Hepatocyte (in vitro differentiated cells): Measurements from ENCODE around the gene UBE2O. TPM values are rescaled to one million over a fixed set of nuclear protein-coding genes. Genes with fewer than 3 reads are reported as not detected.

Experiments used
- DNase-seq: peaks from one replicate; pipeline ENCODE4 v3.0.0-alpha.2; 2016; ENCODE audit warnings: low spot score
- H2AFZ ChIP-seq: fragments of 200-600 bp; sonication (generic); 2 replicates; pipeline ENCODE4 v1.6.0; 2016; ENCODE audit warnings: antibody characterized with exemption, mild to moderate bottlenecking
- H3K27ac ChIP-seq: fragments of 200-600 bp; sonication (generic); 2 replicates; pipeline ENCODE4 v1.5.1; 2016; ENCODE audit warnings: mild to moderate bottlenecking
- H3K27me3 ChIP-seq: fragments of 200-600 bp; sonication (generic); 2 replicates; pipeline ENCODE4 v1.6.1; 2016
- H3K36me3 ChIP-seq: fragments of 200-600 bp; sonication (generic); replicated peaks from 2 replicates; pipeline ENCODE4 v1.5.1; 2016; ENCODE audit warnings: low read depth; ENCODE audit not compliant: insufficient read depth
- H3K4me1 ChIP-seq: fragments of 200-600 bp; sonication (generic); 2 replicates; pipeline ENCODE4 v1.5.1; 2016; ENCODE audit warnings: mild to moderate bottlenecking, moderate library complexity; ENCODE audit not compliant: insufficient read depth
- H3K4me2 ChIP-seq: fragments of 200-600 bp; sonication (generic); 2 replicates; pipeline ENCODE4 v1.6.0; 2016
- H3K4me3 ChIP-seq: fragments of 200-600 bp; sonication (generic); 2 replicates; pipeline ENCODE4 v1.5.1; 2016; ENCODE audit warnings: mild to moderate bottlenecking
- H3K79me2 ChIP-seq: fragments of 200-600 bp; sonication (generic); 2 replicates; pipeline ENCODE4 v1.6.0; 2017; ENCODE audit warnings: mild to moderate bottlenecking
- H3K9me2 ChIP-seq: fragments of 200-600 bp; sonication (generic); replicated peaks from 2 replicates; pipeline ENCODE4 v1.6.0; 2017; ENCODE audit warnings: mild to moderate bottlenecking; ENCODE audit not compliant: insufficient read depth
- H3K9me3 ChIP-seq: fragments of 200-600 bp; sonication (generic); 2 replicates; pipeline ENCODE4 v1.5.1; 2016; ENCODE audit warnings: low read depth, mild to moderate bottlenecking
- H4K20me1 ChIP-seq: fragments of 200-600 bp; sonication (generic); 2 replicates; pipeline ENCODE4 v1.6.0; 2016; ENCODE audit warnings: mild to moderate bottlenecking; ENCODE audit not compliant: insufficient read depth, poor library complexity, severe bottlenecking
- EZH2 ChIP-seq: fragments of 200-600 bp; sonication (generic); IDR thresholded peaks from 2 replicates; pipeline ENCODE4 v1.6.1; 2016; ENCODE audit warnings: antibody characterized with exemption, mild to moderate bottlenecking, borderline replicate concordance
- EZH2phosphoT487 ChIP-seq: fragments of 200-600 bp; sonication (generic); IDR thresholded peaks from one replicate; pipeline ENCODE4 v1.6.1; 2018; ENCODE audit warnings: antibody characterized with exemption, mild to moderate bottlenecking, low read depth, moderate library complexity; ENCODE audit not compliant: unreplicated experiment, severe bottlenecking
- WGBS: methylation state at CpG from one replicate; pipeline ENCODE4 v1.1.6; 2016; ENCODE audit warnings: low lambda C conversion rate; ENCODE audit errors: missing lambda C conversion rate; 5-methylcytosine and 5-hydroxymethylcytosine counted together
- polyA plus RNA-seq: library from polyadenylated mRNA; unstranded; fragments of >200 nt; fragmentation: Nextera tagmentation; extraction: Ambion mirVana; gene quantifications from 2 replicates; pipeline ENCODE4 v1.2.1, GENCODE V29; 2016
- total RNA-seq: library from RNA; depleted of rRNA; stranded (reverse); fragments of >200 nt; gene quantifications from 2 replicates; pipeline ENCODE4 v1.2.3, GENCODE V29; 2014
- TF ChIP-seq, protein P1 (sequence below): fragments of 200-600 bp; sonication (generic); IDR thresholded peaks from 2 replicates; pipeline ENCODE4 v1.5.1; 2016; ENCODE audit warnings: antibody characterized with exemption, mild to moderate bottlenecking; ENCODE audit not compliant: poor library complexity

The UBE2O gene
- total and polyA plus RNA-seq, 2 experiments from 2014 or later, result 9.7 to 15.2 TPM

DNA sequence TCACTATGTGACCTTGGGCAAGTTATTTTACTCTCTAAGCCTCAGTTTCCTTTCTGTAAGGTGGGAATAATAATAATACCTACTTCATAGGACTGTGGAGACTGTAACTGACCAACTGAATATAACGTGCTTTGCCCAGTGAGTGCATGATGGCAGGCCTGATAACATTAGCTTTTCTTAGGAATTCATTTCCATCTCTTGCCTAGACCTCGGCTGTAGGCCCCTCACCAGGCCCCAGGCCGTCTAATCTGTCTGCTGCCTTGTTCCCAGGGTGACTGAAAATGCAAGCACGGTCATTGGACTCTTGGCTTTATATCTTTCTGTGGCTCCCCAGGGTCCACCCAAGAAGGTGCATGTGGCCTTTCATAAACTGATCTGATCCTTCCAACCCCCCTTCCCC, 6.7 kb upstream of the UBE2O start:
- H3K79me2 ChIP-seq, result no peaks in the 10 kb centered on the region
- H3K9me2 ChIP-seq, result no peaks in the 10 kb centered on the region
- H3K9me3 ChIP-seq, result no peaks in the 10 kb centered on the region
- no peak overlapping the region for H3K4me2 ChIP-seq
- H3K36me3 ChIP-seq, result no peaks in the 10 kb centered on the region
- no peaks in the 10 kb centered on the region for H3K27me3 ChIP-seq
- H3K4me1 ChIP-seq, result no peaks in the 10 kb centered on the region
- H3K27ac ChIP-seq, result no peak overlapping the region
- WGBS, result 75% methylated on average over 4 of the region's 4 CpGs
- TF ChIP-seq EZH2, result no peak
- no peak overlapping the region for H3K4me3 ChIP-seq
- no peak for DNase-seq
- no peak overlapping the region for H2AFZ ChIP-seq
- no peaks in the 10 kb centered on the region for H4K20me1 ChIP-seq

- no peak overlapping the region for H3K27ac ChIP-seq
- 44% methylated on average over 8 of the region's 9 CpGs for WGBS
- no peaks in the 10 kb centered on the region for H3K79me2 ChIP-seq
- no peaks in the 10 kb centered on the region for H3K9me3 ChIP-seq
- no peak overlapping the region for H3K4me3 ChIP-seq
- H3K4me1 ChIP-seq, result no peaks in the 10 kb centered on the region
- DNase-seq, result peak; percentile 69
- H3K4me2 ChIP-seq, result no peak overlapping the region
- no peaks in the 10 kb centered on the region for H4K20me1 ChIP-seq
- H3K36me3 ChIP-seq, result no peaks in the 10 kb centered on the region
- H2AFZ ChIP-seq, result no peak overlapping the region
- H3K9me2 ChIP-seq, result no peaks in the 10 kb centered on the region
- TF ChIP-seq EZH2phosphoT487 (no peak), EZH2 (no peak)
- TF ChIP-seq, protein P1, sequence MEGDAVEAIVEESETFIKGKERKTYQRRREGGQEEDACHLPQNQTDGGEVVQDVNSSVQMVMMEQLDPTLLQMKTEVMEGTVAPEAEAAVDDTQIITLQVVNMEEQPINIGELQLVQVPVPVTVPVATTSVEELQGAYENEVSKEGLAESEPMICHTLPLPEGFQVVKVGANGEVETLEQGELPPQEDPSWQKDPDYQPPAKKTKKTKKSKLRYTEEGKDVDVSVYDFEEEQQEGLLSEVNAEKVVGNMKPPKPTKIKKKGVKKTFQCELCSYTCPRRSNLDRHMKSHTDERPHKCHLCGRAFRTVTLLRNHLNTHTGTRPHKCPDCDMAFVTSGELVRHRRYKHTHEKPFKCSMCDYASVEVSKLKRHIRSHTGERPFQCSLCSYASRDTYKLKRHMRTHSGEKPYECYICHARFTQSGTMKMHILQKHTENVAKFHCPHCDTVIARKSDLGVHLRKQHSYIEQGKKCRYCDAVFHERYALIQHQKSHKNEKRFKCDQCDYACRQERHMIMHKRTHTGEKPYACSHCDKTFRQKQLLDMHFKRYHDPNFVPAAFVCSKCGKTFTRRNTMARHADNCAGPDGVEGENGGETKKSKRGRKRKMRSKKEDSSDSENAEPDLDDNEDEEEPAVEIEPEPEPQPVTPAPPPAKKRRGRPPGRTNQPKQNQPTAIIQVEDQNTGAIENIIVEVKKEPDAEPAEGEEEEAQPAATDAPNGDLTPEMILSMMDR, result peak; percentile 48
- H3K27me3 ChIP-seq, result no peaks in the 10 kb centered on the region
Measured at GRCh38 chr17:76458580-76459490, 5.9 kb upstream of the UBE2O start.

DNA sequence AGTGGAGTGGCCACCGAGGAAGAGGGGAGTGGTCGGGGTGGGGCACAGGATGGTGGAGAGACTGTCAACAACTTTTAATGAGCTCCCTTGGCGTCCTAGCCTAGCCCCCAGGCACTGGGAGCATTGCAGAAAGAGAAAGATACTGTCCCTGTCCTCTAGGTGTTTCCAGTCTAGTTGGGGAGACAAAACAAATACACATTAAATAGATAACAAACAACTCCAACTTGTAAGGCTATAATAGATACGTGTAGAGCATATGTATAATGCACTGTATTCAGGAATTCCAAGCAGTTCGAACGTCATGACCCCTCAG, 435 bp upstream of the UBE2O start:
- no peak overlapping the region for H2AFZ ChIP-seq
- H3K36me3 ChIP-seq, result no peaks in the 10 kb centered on the region

DNA sequence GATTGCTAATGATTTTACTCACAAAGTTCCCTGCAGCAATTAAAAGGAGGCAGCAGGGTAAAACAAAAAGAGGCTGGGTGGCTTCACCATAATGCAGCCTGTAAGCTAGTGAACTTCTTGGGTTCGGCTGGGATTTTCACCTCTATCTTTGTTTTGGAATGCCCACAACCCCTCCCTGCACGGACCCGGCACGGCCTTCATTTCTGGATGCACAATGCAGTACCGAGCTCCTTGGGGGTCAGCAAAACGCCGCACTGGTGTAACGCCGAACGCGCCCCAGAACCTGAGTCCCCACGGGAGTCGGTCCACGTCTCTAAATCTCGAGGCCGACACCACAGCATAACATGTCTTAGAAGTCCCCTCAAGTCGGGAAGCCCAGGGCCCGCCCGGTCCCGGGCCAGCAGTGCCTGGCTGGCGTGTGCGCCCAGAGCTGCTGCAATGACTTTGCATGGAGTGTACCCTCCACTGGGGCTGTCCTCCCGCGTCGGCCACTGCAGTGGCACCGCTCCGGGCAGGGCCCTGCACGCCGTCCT, 759 bp downstream of the UBE2O start:
- no peak for DNase-seq
- H3K27ac ChIP-seq, result no peak overlapping the region

More for the DNA sequence above, 435 bp upstream of the UBE2O start:
- Histone ChIP-seq H3K9me2 (no peaks in the 10 kb centered on the region), H3K79me2 (peaks cover 44% of the 10 kb centered on the region), H3K9me3 (no peaks in the 10 kb centered on the region), H3K27ac (no peak overlapping the region), H3K4me2 (no peak overlapping the region), H3K4me1 (peaks cover 11% of the 10 kb centered on the region), H4K20me1 (peaks cover 24% of the 10 kb centered on the region), H3K27me3 (no peaks in the 10 kb centered on the region), H3K4me3 (no peak overlapping the region)
- no peak for DNase-seq
- no peak for TF ChIP-seq EZH2phosphoT487
- TF ChIP-seq, protein P1, result no peak
- TF ChIP-seq EZH2, result no peak
- whole genome bisulfite sequencing, result 38% methylated on average over 6 of the region's 6 CpGs

More for the DNA sequence above, 759 bp downstream of the UBE2O start:
- H3K36me3 ChIP-seq, result no peaks in the 10 kb centered on the region
- H4K20me1 ChIP-seq, result peaks cover 32% of the 10 kb centered on the region
- WGBS, result 2% methylated on average over 23 of the region's 29 CpGs
- H3K79me2 ChIP-seq, result peaks cover 56% of the 10 kb centered on the region
- no peaks in the 10 kb centered on the region for H3K27me3 ChIP-seq
- peaks cover 11% of the 10 kb centered on the region for H3K4me1 ChIP-seq
- no peak for TF ChIP-seq EZH2
- TF ChIP-seq, protein P1, result no peak
- no peak for TF ChIP-seq EZH2phosphoT487
- H3K4me2 ChIP-seq, result peak overlapping the region; percentile 92
- H3K9me2 ChIP-seq, result no peaks in the 10 kb centered on the region
- H2AFZ ChIP-seq, result peak overlapping the region; percentile 99
- no peaks in the 10 kb centered on the region for H3K9me3 ChIP-seq
- peak overlapping the region; percentile 100 for H3K4me3 ChIP-seq
